CD14-positive monocyte (primary cell): ENCODE results near the gene FOXD1. TPM values are rescaled to one million over a fixed set of nuclear protein-coding genes. Genes with fewer than 3 reads are reported as not detected.
"Not testable (repeated sequence)": the region's sequence is repeated elsewhere in the genome, so short reads cannot be mapped to it uniquely, and the experiment has no call there.

ENCODE experiments used
- DNase-seq, 3 donors: peaks; one replicate each; pipeline ENCODE4 v3.0.0-alpha.2; 2011 to 2022
- H2AFZ ChIP-seq: 2 replicates; pipeline ENCODE4 v1.6.0; 2012; ENCODE audit warnings: mild to moderate bottlenecking, low read depth, low read length, inconsistent platforms; ENCODE audit not compliant: insufficient read depth, poor library complexity, severe bottlenecking
- H3K27ac ChIP-seq, 2 donors: 1 replicate in 1 of 2; 2 replicates in 1 of 2; pipeline ENCODE4 v1.5.1; 2012 to 2013; ENCODE audit warnings: low read length in 2 of 2, control low read depth in 1 of 2, inconsistent platforms in 1 of 2, low read depth in 1 of 2, mild to moderate bottlenecking in 1 of 2
- H3K27me3 ChIP-seq, 2 donors: one replicate each; pipeline versions ENCODE4 v1.6.0 to v1.6.1; 2011 to 2013; ENCODE audit warnings: low read length in 2 of 2; ENCODE audit not compliant: control insufficient read depth in 2 of 2, insufficient read depth in 2 of 2
- H3K36me3 ChIP-seq, 2 donors: replicated peaks in 1 of 2; 1 replicate in 1 of 2; 2 replicates in 1 of 2; pipeline versions ENCODE4 v1.5.1 to v1.6.1; 2012 to 2013; ENCODE audit warnings: low read length in 2 of 2, control low read depth in 1 of 2, inconsistent platforms in 1 of 2, mild to moderate bottlenecking in 1 of 2; ENCODE audit not compliant: insufficient read depth in 2 of 2, control insufficient read depth in 1 of 2
- H3K4me1 ChIP-seq, 2 donors: 1 replicate in 1 of 2; 2 replicates in 1 of 2; pipeline versions ENCODE4 v1.5.1 to v1.6.1; 2012 to 2013; ENCODE audit warnings: low read length in 2 of 2, control low read depth in 1 of 2, inconsistent platforms in 1 of 2, mild to moderate bottlenecking in 1 of 2, moderate library complexity in 1 of 2; ENCODE audit not compliant: insufficient read depth in 2 of 2, control insufficient read depth in 1 of 2
- H3K4me2 ChIP-seq: replicated peaks from 2 replicates; pipeline ENCODE3; 2012; ENCODE audit warnings: low read length, moderate library complexity, mild to moderate bottlenecking; ENCODE audit not compliant: poor library complexity, severe bottlenecking; ENCODE audit errors: extremely low read depth
- H3K4me3 ChIP-seq, 3 experiments: fragments of 200-600 bp in 1 of 3; sonication (generic) in 1 of 3; replicated peaks in 1 of 3; 1 replicate in 2 of 3; 2 replicates in 1 of 3; pipeline ENCODE4 v1.5.1; 2011 to 2013; ENCODE audit warnings: low read length in 3 of 3, mild to moderate bottlenecking in 3 of 3, control low read depth in 2 of 3, low read depth in 2 of 3, inconsistent platforms in 1 of 3, moderate library complexity in 1 of 3
- H3K79me2 ChIP-seq: 2 replicates; pipeline ENCODE4 v1.6.0; 2012; ENCODE audit warnings: mild to moderate bottlenecking, control low read depth, inconsistent platforms, low read length, moderate library complexity; ENCODE audit not compliant: insufficient read depth
- H3K9ac ChIP-seq: 2 replicates; pipeline ENCODE4 v1.6.0; 2017; ENCODE audit warnings: low read length, mild to moderate bottlenecking; ENCODE audit not compliant: insufficient read depth, poor library complexity, severe bottlenecking
- H3K9me3 ChIP-seq, 2 donors: replicated peaks in 1 of 2; 1 replicate in 1 of 2; 2 replicates in 1 of 2; pipeline versions ENCODE4 v1.5.1 to v1.6.1; 2012 to 2013; ENCODE audit warnings: low read length in 2 of 2, control low read depth in 1 of 2; ENCODE audit not compliant: control insufficient read depth in 1 of 2, insufficient read depth in 1 of 2
- H4K20me1 ChIP-seq: 2 replicates; pipeline ENCODE4 v1.6.0; 2012; ENCODE audit warnings: mild to moderate bottlenecking, low read length, control low read depth, moderate library complexity; ENCODE audit not compliant: insufficient read depth
- H3K27ac Mint-ChIP-seq, 7 donors: one replicate each; pipeline ENCODE4 v1.8.0; 2020; ENCODE audit warnings: mild to moderate bottlenecking in 7 of 7, mixed read lengths in 7 of 7, moderate library complexity in 6 of 7, inconsistent platforms in 2 of 7
- H3K27me3 Mint-ChIP-seq, 3 donors: one replicate each; pipeline ENCODE4 v1.8.0; 2021 to 2022; ENCODE audit warnings: low read depth in 3 of 3, mild to moderate bottlenecking in 3 of 3, mixed read lengths in 3 of 3, moderate library complexity in 3 of 3, inconsistent platforms in 1 of 3
- H3K36me3 Mint-ChIP-seq, 2 donors: one replicate each; pipeline ENCODE4 v1.8.0; 2020; ENCODE audit warnings: mixed read lengths in 2 of 2, inconsistent platforms in 1 of 2, mild to moderate bottlenecking in 1 of 2
- H3K4me1 Mint-ChIP-seq: one replicate; pipeline ENCODE4 v1.8.0; 2020; ENCODE audit warnings: mild to moderate bottlenecking, mixed read lengths
- H3K4me3 Mint-ChIP-seq, 2 donors: one replicate each; pipeline ENCODE4 v1.8.0; 2020; ENCODE audit warnings: mild to moderate bottlenecking in 2 of 2, mixed read lengths in 2 of 2, moderate library complexity in 1 of 2
- H3K9me3 Mint-ChIP-seq, 7 donors: one replicate each; pipeline ENCODE4 v1.8.0; 2020 to 2022; ENCODE audit warnings: mixed read lengths in 7 of 7, mild to moderate bottlenecking in 6 of 7, moderate library complexity in 6 of 7, inconsistent platforms in 2 of 7
- WGBS: methylation state at CpG from one replicate; pipeline ENCODE4 v1.1.5; 2013; ENCODE audit warnings: missing lambda C conversion rate; ENCODE audit not compliant: insufficient coverage; 5-methylcytosine and 5-hydroxymethylcytosine counted together
- intact Hi-C, 2 donors: fragments of 100-400 bp; cut with micrococcal nuclease; formaldehyde crosslinking; loops; one replicate each; pipeline versions ENCODE4 v1.15.0 to v1.15.1; 2023
- polyA plus RNA-seq, 3 donors: library from polyadenylated mRNA; depleted of rRNA in 1 of 3; unstranded in 2 of 3; stranded (reverse) in 1 of 3; fragments of 300-500 nt in 2 of 3; fragments of >200 nt in 1 of 3; fragmentation: Illumina TruSeq in 2 of 3; gene quantifications; 1 replicate in 2 of 3; 2 replicates in 1 of 3; pipeline ENCODE4 v1.2.3, GENCODE V29; 2012 to 2021
- TF ChIP-seq, protein P1 (sequence below): fragments of 200-600 bp; IDR thresholded peaks from one replicate; pipeline ENCODE4 v1.8.0; 2022; ENCODE audit warnings: antibody characterized with exemption, mild to moderate bottlenecking

The FOXD1 gene
- polyA plus RNA-seq, 3 donors = 0.04 TPM; not detected in 2

DNA sequence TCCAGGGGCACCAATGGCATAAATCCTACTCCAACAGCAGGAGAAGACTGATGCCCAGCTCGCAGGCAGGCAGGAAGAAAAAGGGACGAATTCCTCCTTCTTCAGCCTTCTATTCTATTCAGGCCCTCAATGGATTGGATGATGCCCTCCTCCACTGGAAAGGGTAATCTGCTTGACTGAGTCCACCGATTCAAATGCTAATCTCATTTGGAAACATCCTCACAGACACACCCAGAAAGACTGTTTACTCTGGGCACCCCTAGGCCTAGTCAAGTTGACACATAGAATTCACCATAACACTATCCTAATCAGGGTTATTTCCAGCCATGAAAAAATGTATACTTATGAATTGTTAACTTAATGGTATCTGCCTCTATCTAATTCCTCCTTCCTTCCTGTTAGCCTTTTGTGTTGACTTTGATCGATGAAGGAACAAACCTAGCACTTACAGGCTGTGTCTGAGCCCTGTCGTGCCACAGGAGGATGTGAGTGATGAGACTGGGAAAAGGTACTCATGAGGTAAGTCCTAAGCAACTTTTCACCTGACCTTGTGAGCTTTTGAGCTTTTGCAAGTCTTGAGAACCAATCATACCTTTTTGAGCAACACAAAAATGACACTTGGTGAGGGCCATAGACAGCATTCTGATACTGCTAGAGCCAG is 36.5 kb downstream of the FOXD1 start:
- Mint-ChIP-seq H3K27me3 (peaks cover 33 to 73% (median 42%) of the 10 kb centered on the region in 3 donors), H3K4me3 (no peak overlapping the region), H3K4me1 (no peaks in the 10 kb centered on the region), H3K27ac (no peak overlapping the region), H3K36me3 (no peaks in the 10 kb centered on the region), H3K9me3 (peaks cover 0 to 12% (median 4%) of the 10 kb centered on the region in 7 donors)
- intact Hi-C loops = no loop called here
- H3K9ac ChIP-seq = no peak overlapping the region
- no peak overlapping the region for H3K4me2 ChIP-seq
- no peak overlapping the region for H3K4me3 ChIP-seq
- H3K79me2 ChIP-seq = no peaks in the 10 kb centered on the region
- peaks cover 0 to 15% of the 10 kb centered on the region in 2 donors for H3K9me3 ChIP-seq
- H3K27me3 ChIP-seq = peaks cover 54 to 74% of the 10 kb centered on the region in 2 donors
- no peak overlapping the region for H2AFZ ChIP-seq
- no peak overlapping the region for H3K27ac ChIP-seq
- no peaks in the 10 kb centered on the region for H3K36me3 ChIP-seq
- no peaks in the 10 kb centered on the region for H4K20me1 ChIP-seq
- 53% methylated on average over 2 of the region's 5 CpGs for WGBS
- no peak for DNase-seq
- TF ChIP-seq, protein P1, sequence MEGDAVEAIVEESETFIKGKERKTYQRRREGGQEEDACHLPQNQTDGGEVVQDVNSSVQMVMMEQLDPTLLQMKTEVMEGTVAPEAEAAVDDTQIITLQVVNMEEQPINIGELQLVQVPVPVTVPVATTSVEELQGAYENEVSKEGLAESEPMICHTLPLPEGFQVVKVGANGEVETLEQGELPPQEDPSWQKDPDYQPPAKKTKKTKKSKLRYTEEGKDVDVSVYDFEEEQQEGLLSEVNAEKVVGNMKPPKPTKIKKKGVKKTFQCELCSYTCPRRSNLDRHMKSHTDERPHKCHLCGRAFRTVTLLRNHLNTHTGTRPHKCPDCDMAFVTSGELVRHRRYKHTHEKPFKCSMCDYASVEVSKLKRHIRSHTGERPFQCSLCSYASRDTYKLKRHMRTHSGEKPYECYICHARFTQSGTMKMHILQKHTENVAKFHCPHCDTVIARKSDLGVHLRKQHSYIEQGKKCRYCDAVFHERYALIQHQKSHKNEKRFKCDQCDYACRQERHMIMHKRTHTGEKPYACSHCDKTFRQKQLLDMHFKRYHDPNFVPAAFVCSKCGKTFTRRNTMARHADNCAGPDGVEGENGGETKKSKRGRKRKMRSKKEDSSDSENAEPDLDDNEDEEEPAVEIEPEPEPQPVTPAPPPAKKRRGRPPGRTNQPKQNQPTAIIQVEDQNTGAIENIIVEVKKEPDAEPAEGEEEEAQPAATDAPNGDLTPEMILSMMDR = no peak
- no peaks in the 10 kb centered on the region for H3K4me1 ChIP-seq

GRCh38 chr5:73409927-73410326 is 38.6 kb downstream of the FOXD1 start:
- H3K9me3 ChIP-seq, H3K4me2 ChIP-seq, H2AFZ ChIP-seq, H3K9ac ChIP-seq, H4K20me1 ChIP-seq, H3K36me3 Mint-ChIP-seq, H3K9me3 Mint-ChIP-seq, H3K27ac Mint-ChIP-seq, H3K4me3 ChIP-seq, H3K79me2 ChIP-seq, H3K36me3 ChIP-seq, H3K4me1 Mint-ChIP-seq, H3K4me3 Mint-ChIP-seq, intact Hi-C loops, H3K27ac ChIP-seq, DNase-seq, H3K4me1 ChIP-seq: not testable (repeated sequence)
- peaks cover 21 to 70% (median 32%) of the 10 kb centered on the region in 3 donors for H3K27me3 Mint-ChIP-seq
- peaks cover 37 to 65% of the 10 kb centered on the region in 2 donors for H3K27me3 ChIP-seq
- 99% methylated on average over 12 of the region's 18 CpGs for WGBS
